OCI-LY1 (cell line): ENCODE measurements around the gene MAP2K2.

Source experiments
- EZH2 ChIP-seq: fragments of 200-600 bp; sonication (generic), shearing (Covaris generic); IDR thresholded peaks from 2 replicates; pipeline ENCODE4 v1.8.0; 2017; ENCODE audit warnings: borderline replicate concordance, mixed run types, mild to moderate bottlenecking, antibody characterized with exemption, low read length, moderate library complexity, mixed read lengths
- TF ChIP-seq, protein P1 (sequence below): fragments of 200-600 bp; sonication (generic), shearing (Covaris generic); IDR thresholded peaks from 2 replicates; pipeline ENCODE4 v1.5.1; 2017; ENCODE audit warnings: mild to moderate bottlenecking, antibody characterized with exemption, low read length, moderate library complexity, mixed read lengths

DNA sequence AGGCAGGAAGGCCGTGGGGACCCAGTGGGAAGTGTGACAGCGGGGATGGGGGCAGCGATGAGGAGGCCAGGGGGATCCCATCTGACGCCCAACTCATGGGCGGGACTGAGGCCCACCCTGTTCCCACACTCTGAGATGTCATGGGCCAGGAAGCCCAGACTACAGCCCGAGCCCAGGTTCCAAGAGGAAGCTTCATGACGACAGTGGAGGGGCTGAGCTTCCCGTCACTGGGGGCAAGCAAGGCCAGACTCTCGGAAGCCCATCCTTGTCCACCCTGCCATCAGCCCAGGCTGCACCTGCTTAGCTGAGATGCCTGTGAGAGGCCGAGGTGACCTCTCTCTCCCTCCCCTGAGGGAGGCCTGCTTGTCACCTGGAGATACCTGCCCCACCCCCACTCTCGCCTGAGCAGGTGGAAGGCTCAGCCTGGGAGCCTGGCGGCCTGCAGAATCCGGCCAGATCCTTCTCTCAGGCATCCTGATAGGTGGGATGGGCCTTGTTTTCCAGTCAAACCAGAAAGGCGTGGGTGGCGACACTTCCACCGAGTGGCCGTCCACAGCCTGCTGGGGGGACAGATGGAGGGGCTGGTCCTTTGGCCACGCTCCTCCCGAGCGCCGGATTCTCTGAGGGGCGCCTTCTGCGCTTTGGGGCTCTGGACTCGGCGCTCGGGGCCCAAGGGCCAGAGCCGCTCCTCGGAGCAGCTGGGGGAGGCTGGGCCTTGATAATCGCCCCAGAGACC lies 62.1 kb downstream of the MAP2K2 start:
- TF ChIP-seq, protein P1, sequence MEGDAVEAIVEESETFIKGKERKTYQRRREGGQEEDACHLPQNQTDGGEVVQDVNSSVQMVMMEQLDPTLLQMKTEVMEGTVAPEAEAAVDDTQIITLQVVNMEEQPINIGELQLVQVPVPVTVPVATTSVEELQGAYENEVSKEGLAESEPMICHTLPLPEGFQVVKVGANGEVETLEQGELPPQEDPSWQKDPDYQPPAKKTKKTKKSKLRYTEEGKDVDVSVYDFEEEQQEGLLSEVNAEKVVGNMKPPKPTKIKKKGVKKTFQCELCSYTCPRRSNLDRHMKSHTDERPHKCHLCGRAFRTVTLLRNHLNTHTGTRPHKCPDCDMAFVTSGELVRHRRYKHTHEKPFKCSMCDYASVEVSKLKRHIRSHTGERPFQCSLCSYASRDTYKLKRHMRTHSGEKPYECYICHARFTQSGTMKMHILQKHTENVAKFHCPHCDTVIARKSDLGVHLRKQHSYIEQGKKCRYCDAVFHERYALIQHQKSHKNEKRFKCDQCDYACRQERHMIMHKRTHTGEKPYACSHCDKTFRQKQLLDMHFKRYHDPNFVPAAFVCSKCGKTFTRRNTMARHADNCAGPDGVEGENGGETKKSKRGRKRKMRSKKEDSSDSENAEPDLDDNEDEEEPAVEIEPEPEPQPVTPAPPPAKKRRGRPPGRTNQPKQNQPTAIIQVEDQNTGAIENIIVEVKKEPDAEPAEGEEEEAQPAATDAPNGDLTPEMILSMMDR: no peak
- TF ChIP-seq EZH2: no peak
